GM19099 (cell line): ENCODE data around the gene CUBN.

Source experiments
- POLR2A ChIP-seq: IDR thresholded peaks from 3 replicates; pipeline ENCODE4 v1.6.1; 2011; ENCODE audit warnings: low read depth; ENCODE audit not compliant: insufficient read length; ENCODE audit errors: extremely low read depth

The CUBN gene

DNA sequence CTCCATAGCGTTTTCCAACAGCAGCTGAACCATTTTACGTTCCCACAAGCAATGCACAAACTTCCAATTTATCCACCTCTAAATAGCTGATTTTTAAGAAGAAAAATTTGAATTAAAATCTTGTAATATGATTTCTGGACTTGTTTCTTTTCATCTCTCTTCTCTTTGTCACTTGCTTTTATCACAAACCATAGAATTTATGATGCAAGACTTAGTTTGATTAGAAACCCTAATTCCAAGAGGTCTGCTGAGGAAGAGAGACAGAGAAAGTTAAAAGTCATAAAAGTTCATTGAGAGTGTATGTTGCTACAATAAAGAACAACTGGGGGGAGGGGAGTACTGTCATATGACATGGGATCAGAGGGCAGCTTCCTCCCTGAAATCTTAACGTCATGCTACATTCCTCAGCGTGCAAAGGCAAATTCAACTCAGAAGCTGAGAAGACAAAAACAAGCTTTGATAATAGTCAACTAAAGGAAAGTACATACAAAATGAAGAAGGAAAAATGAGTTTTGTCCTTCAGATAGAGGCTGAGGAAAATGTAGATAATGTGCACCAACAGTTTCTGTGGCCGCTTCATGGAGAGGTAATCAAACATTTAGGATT lies 18.4 kb upstream of the CUBN start:
- TF ChIP-seq POLR2A = no peak

DNA sequence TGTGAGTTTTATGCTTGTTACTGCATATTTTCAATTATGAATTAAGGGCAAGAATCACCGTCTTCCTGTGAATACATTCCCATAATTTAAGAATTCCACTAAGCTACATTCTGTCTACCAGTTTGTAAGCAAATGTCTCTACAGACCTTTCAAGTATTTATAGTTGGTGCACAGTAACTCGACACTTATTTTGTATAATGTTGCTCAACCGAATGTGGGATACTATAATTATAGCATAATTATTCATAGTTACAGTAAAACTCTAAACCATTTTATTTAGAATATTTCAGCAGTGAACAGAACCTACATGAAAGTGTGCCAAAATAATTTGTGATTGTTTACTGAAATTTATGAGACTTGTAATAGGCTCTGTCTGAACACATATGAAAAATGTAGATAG lies 17.3 kb upstream of the CUBN start:
- no peak for TF ChIP-seq POLR2A

DNA sequence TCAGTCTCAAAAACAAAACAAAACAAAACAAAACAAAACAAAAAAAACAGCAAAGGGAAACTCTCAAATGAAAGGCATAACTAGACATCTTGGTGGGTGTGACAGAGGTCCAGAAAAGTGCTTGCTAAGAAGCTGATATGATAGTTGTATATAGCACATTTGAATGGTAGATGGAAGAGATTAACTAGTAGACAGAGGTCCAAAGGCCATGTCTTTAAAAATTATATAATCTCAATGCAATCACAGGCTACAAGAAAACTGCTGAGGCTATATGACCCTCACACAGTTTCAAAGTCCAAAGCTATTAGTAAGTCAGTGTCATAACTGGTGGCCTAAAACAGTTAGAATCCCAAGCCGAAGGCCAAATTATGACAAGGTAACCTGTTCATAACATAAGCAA lies 15.6 kb upstream of the CUBN start:
- no peak for TF ChIP-seq POLR2A

DNA sequence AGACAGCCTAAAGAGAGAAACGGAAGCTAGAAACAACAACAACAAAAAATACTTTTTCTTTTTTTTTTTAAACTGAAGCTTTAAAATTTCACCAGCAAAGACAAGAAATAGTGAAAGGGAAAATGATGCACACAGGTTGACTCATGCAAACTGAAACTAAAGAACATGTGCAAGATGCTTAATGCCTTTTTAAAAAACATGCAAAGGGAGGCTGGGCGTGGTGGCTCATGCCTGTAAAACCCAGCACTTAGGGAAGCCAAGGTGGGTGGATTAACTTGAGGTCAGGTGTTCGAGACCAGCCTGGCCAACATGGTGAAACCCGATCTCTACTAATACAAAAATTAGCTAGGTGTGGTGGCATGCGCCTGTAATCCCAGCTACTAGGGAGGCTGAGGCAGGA lies 15.1 kb upstream of the CUBN start:
- no peak for TF ChIP-seq POLR2A

DNA sequence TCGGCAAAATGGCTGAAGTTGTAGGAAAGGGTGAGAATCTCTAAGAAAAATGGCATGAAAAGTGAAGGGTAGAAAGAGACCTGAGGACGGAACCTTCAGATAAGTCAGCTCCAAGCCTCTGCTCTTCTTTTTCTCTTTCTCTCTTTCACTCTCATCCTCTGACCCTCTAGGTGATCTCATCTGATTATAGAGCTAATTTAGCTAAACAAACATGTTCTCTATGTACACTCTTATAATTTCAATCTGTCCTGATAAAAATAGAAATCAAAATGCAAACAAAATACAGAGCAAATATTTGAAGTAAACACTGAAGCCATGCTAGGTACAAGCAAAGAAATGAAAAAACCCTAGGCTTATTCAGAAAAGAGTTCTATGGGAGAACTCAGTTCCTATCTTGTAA lies 14.4 kb upstream of the CUBN start:
- TF ChIP-seq POLR2A = no peak

DNA sequence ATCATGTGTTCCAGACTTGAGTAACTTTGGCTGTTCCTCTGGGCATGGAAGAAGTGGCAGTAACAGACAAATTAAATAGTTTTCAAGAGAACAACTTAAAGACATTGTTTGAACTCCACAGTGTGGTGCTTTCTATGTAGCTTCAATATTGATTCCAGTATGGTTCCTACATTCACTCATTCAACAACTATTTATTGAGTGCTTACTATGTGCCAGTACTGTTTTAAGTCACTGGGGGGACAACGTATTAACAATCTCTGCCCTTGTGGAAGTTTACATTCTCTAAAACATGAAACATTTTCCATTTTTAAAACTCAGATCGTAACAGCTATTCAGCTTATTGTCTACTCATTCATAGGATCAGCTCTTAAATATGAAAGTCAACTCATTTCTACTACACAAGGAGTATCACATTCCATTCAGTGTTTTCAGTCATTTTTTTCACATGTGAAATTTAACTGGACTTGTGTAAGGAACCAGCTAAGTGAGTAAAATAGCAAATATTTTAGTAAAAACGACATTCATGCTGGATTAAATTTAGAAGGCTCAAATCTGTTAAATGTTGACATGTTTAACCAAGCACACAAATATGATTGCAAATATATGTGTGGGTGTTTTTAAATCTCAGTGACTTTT lies 13.6 kb upstream of the CUBN start:
- no peak for TF ChIP-seq POLR2A

DNA sequence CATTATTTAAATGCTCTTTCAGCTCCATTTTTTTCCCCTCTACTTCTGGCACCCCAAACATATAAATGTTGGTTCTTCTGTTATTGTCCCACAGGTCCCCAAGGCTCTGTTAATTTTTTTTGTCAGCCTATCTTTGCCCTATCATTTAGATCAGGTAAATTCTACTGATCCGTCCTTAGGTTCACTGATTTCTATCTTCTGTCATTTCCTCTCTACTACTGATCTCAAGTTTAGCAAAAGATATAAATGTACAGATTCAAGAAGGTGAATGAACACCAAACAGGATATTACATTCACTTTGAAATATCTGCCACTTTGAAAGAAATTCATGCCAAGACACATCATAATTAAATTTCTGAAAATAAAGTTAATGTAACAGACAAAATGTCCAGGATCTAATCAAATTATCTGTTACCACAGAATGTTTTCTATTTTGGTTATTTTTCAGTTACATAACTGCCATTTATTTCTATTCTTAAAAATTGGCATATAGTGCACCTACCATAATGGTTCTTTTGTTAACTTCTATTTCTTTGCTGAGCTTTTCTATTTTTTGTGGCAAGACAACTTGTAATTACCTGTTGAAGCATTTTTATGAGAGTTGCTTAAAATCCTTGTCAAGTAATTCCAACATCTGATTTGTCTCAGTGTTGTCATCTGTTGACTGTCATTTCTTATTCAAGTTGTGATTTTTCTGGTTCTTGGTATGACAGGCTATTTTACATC lies 12.1 kb upstream of the CUBN start:
- no peak for TF ChIP-seq POLR2A

DNA sequence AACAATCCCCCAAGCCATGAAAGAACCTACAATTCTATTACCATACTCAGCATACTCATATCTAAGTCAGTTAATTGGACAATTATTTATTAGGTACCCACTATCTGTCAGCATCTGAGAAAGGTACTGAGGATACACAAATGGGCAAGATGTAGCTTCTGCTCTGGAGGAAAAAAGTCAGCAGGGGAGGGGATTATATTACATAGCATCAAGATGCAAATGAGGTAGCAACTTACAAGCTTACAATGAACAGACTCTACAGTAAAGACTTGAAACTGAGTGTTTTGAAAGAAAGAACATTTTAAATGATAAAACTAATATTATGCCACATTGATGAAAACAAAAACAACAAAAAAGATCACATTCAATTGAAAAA lies 10.8 kb upstream of the CUBN start:
- no peak for TF ChIP-seq POLR2A

DNA sequence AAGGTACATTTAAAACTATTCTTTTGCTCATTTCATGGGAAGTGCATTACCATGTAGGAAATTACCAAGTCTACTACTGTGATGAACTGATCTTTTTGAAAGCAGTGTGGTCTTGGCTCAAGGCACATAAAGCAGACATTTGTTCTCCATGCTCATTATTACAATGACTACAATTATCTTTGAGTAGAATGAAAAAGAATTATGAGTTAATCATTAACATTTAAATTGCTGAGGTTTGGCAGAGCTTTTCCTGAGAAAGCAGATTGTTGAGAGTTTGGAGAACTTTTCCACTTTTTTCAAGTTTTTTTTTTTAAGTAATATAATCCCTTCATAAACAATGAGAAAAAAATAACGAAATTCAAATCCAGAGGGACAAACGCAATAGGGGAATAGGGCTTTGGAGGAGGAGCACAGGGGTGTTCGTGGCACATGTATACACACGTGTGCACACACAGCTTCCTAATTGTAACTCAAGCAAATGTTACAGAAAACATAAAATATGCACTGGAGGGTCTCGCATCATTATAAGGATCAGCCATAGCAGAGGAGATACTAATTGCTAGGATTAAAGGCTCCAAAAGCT lies 8.9 kb upstream of the CUBN start:
- TF ChIP-seq POLR2A = no peak

DNA sequence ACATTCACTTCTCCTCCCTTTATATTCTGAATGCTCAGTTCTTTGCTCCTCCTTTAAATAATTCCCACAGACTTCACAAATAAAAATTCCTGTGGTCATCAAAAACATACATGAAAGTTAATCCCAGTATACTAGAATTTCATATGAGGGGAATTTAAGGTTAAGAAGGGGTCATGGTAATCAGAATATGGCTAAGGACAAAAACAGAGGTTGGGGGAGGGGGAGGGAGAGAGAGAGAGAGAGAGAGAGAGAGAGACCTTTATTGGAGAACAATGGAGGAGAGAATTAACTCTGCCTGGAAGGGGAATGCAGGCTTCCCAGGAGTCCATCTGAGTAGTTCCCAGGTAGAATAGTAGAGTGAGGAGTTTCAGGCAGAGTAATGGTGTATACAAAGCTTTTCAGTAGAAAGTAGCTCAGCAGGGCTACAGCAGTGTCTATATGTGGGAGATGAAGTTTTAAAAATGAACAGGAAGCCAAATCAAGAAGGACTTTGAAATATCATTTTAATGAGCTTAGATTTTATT lies 5.2 kb upstream of the CUBN start:
- TF ChIP-seq POLR2A = no peak

DNA sequence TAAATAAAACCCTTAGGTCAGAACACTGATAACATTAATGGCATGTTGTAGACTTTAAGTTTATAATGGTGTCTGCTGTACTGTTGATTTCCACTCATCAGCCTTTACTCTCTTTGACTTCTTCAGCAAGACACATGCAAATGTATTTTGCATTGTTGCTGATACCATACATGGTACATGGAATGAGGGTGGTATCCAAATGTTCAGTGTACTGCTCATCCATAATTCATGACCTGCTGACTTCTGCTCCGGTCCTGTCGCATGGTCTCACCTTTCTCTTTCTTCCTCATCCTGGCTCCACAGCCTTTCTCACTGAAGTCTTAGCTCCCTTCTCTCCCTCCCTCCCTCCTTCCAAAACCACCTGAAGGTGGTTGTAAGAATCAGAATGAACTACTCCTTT lies 4.7 kb upstream of the CUBN start:
- TF ChIP-seq POLR2A = no peak

DNA sequence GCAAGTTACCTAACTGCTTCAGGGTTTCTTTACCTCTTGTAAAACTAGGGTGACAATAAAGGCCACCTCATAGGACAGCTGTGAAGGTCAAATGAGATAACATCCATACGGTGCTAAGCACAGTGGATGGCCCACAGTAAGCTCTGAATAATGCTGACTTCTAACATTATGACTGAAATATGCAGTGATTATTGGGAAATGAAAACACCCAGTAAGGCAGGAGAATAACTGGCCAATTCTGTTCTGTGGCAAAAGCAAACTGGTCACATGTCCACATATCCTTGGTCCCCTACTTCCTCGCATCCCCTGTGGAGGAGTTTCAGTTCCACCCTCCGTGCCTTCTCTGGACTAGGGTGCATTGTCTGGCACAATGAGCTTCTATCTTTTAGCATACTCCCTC lies 1.4 kb downstream of the CUBN start:
- no peak for TF ChIP-seq POLR2A

DNA sequence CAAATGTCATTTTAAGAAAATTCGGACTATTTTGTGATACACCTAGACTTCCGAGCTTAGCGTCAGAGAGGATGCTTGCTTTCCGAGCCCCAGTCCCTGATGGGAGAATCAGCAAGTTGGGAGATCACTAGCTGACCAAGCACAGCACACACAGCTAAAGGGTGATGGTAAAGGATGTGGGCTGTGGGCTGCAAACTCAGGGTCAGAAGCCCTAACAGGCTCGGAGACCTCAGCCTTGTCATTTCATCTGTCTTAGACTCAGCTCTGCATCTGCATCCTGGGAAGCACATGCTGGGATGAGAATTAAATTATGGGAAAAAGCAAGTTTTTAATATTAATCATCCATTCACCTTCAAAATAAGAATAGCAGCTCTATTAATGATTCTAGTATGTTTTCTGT lies 3.3 kb downstream of the CUBN start:
- no peak for TF ChIP-seq POLR2A

DNA sequence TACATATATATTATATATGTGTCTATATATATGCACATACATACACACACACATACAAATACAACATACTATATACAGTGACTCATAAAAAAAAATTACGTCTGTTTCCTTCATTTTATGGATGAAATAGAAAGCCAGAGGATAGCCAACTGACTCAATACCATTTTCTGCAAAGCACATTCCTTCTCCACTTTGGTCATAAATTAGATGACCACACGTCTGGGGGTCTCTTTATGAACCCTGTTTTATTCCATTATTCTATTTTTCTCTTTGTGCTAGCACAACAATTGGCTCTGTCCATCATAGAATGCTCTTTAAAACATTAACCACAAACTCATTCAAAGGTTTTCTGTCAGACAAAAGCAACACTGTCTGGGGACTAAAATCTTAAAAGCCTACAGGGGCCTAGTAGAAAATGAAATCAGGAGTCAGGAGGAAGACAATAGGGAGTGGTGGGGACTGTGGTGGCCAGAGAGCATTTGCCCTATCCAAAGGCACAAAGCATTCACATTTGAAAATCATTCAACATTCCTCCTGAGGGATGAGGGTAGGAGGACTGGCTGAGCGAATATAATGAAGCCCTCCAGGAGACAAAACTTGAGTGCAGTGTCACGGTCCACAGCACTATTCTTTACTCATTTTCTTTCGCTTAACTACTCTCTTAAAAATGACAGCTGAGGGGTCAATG lies 4.3 kb downstream of the CUBN start:
- no peak for TF ChIP-seq POLR2A

DNA sequence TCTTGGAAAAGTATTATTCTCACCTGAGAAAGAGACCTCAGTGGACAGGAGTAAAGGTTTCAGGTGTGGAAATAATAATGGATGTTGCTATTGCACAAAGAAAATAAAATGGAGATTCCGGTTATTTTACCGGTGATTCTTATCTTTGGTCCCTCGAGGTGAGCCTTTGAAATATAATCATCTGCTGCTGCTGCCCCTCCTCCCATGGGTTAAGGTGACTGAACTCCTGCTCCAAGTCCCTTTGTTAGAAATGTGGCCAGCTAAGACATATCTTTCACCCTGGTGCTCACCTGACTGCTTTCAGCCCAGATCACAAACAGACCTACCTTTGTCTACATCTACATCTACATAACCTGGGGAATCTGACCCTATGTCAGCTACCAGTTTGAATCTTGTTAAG lies 5.7 kb downstream of the CUBN start:
- TF ChIP-seq POLR2A = no peak
